Gastroesophageal sphincter (tissue), 4 donors: ENCODE data around the gene RPL14. TPM values are rescaled to one million over a fixed set of nuclear protein-coding genes. Genes with fewer than 3 reads are reported as not detected.

Experiments used
- ATAC-seq: fragments of 150-250 bp; one replicate; pipeline ENCODE4 v1.9.1; 2016; ENCODE audit warnings: mild to moderate bottlenecking, moderate library complexity
- H3K27ac ChIP-seq, 4 donors: fragments of 200-600 bp; sonication (generic) in 3 of 4; 1 replicate in 3 of 4; 2 replicates in 1 of 4; pipeline ENCODE4 v1.5.1; 2016 to 2019
- H3K27me3 ChIP-seq: fragments of 200-600 bp; sonication (generic); one replicate; pipeline ENCODE4 v1.5.1; 2019
- H3K36me3 ChIP-seq, 2 donors: fragments of 200-600 bp; sonication (generic); one replicate each; pipeline ENCODE4 v1.5.1; 2019; ENCODE audit warnings: control low read depth in 1 of 2
- H3K4me1 ChIP-seq, 3 donors: fragments of 200-600 bp; sonication (generic); 1 replicate in 2 of 3; 2 replicates in 1 of 3; pipeline ENCODE4 v1.5.1; 2016 to 2019; ENCODE audit warnings: control low read depth in 2 of 3
- H3K4me3 ChIP-seq, 2 donors: fragments of 200-600 bp; sonication (generic); one replicate each; pipeline ENCODE4 v1.5.1; 2019; ENCODE audit warnings: mild to moderate bottlenecking in 1 of 2, moderate library complexity in 1 of 2
- H3K9me3 ChIP-seq, 3 donors: fragments of 200-600 bp; sonication (generic); one replicate each; pipeline ENCODE4 v1.5.1; 2017 to 2019; ENCODE audit warnings: control low read depth in 2 of 3
- CTCF ChIP-seq, 4 experiments: fragments of 200-600 bp in 2 of 4; fragments of 450-650 bp in 2 of 4; sonication (generic) in 1 of 4; IDR thresholded peaks; one replicate each; pipeline ENCODE4 v1.5.1; 2017 to 2019; ENCODE audit warnings: antibody characterized with exemption in 4 of 4, mild to moderate bottlenecking in 2 of 4, moderate library complexity in 2 of 4
- EP300 ChIP-seq: sonication (generic); formaldehyde crosslinking; IDR thresholded peaks from one replicate; pipeline ENCODE4 v1.6.1; 2017; ENCODE audit warnings: antibody characterized with exemption, mild to moderate bottlenecking
- POLR2A ChIP-seq, 2 donors: fragments of 450-650 bp; IDR thresholded peaks; one replicate each; pipeline ENCODE4 v1.6.1; 2017; ENCODE audit warnings: antibody characterized with exemption in 2 of 2, mild to moderate bottlenecking in 2 of 2, moderate library complexity in 1 of 2
- POLR2AphosphoS5 ChIP-seq: sonication (generic); formaldehyde crosslinking; IDR thresholded peaks from one replicate; pipeline ENCODE4 v1.6.1; 2017; ENCODE audit warnings: antibody characterized with exemption
- WGBS, 2 donors: methylation state at CpG; one replicate each; pipeline ENCODE4 v1.1.5; 2018; ENCODE audit warnings: low coverage in 1 of 2; 5-methylcytosine and 5-hydroxymethylcytosine counted together
- total RNA-seq, 4 donors: library from RNA; depleted of rRNA; stranded (reverse); fragments of >200 nt; gene quantifications; one replicate each; pipeline ENCODE4 v1.1.0, GENCODE V29; 2016

The RPL14 gene
- total RNA-seq, 4 donors from 2014 or later = 339 to 470 (median 384) TPM

GRCh38 chr3:40477666-40478065 is 20.5 kb downstream of the RPL14 start:
- Histone ChIP-seq H3K36me3 (peaks cover 0 to 41% of the 10 kb centered on the region in 2 donors), H3K4me3 (peak overlapping the region; percentile 80), H3K27ac (peak overlapping the region in 1 of 4 donors; percentile 83), H3K4me1 (peaks cover 0 to 9% (median 6%) of the 10 kb centered on the region in 3 donors), H3K9me3 (no peaks in the 10 kb centered on the region), H3K27me3 (no peaks in the 10 kb centered on the region)
- WGBS, 2 donors = 33 to 53% methylated on average over 3 to 4 of the region's 4 CpGs
- TF ChIP-seq POLR2AphosphoS5 = no peak
- TF ChIP-seq POLR2A (IDR thresholded peaks at IDR 0.05) = no peak
- TF ChIP-seq CTCF (IDR thresholded peaks at IDR 0.05) = no peak
- no peak for TF ChIP-seq EP300
- no peak for ATAC-seq

- TF ChIP-seq CTCF (IDR thresholded peaks at IDR 0.05) (no peak), POLR2AphosphoS5 (no peak), EP300 (no peak), POLR2A (IDR thresholded peaks at IDR 0.05) (no peak)
- H3K36me3 ChIP-seq = peaks cover 0 to 76% of the 10 kb centered on the region in 2 donors
Measured at GRCh38 chr3:40487172-40487571, 30.0 kb downstream of the RPL14 start.

GRCh38 chr3:40490916-40491315 is 33.8 kb downstream of the RPL14 start:
- WGBS, 2 donors = 72 to 87% methylated on average over 4 to 5 of the region's 5 CpGs
- ATAC-seq = no peak
- H3K36me3 ChIP-seq = peaks cover 0 to 39% of the 10 kb centered on the region in 2 donors
- no peak overlapping the region for H3K4me3 ChIP-seq
- H3K27ac ChIP-seq = no peak overlapping the region
- H3K27me3 ChIP-seq = no peaks in the 10 kb centered on the region
- peaks cover 0 to 37% (median 0%) of the 10 kb centered on the region in 3 donors for H3K9me3 ChIP-seq
- H3K4me1 ChIP-seq = no peaks in the 10 kb centered on the region
- no peak for TF ChIP-seq POLR2AphosphoS5
- TF ChIP-seq POLR2A (IDR thresholded peaks at IDR 0.05) = no peak
- no peak for TF ChIP-seq CTCF (IDR thresholded peaks at IDR 0.05)

More at GRCh38 chr3:40487172-40487571, 30.0 kb downstream of the RPL14 start:
- ATAC-seq = no peak
- Histone ChIP-seq H3K4me3 (no peak overlapping the region), H3K4me1 (no peaks in the 10 kb centered on the region), H3K27ac (no peak overlapping the region), H3K9me3 (peaks cover 0 to 37% (median 0%) of the 10 kb centered on the region in 3 donors), H3K27me3 (no peaks in the 10 kb centered on the region)
- 87 to 94% methylated on average over 3 of the region's 3 CpGs for WGBS, 2 donors

- Histone ChIP-seq H3K27me3 (no peaks in the 10 kb centered on the region), H3K27ac (no peak overlapping the region), H3K36me3 (peaks cover 0 to 1% of the 10 kb centered on the region in 2 donors), H3K4me3 (no peak overlapping the region), H3K4me1 (no peaks in the 10 kb centered on the region), H3K9me3 (peaks cover 0 to under 1% (median 0%) of the 10 kb centered on the region in 3 donors)
- WGBS, 2 donors = 27% methylated on average over 2 of the region's 2 CpGs
- no peak for ATAC-seq
- TF ChIP-seq POLR2A (IDR thresholded peaks at IDR 0.05) (no peak), POLR2AphosphoS5 (no peak), CTCF (IDR thresholded peaks at IDR 0.05) (no peak), EP300 (no peak)
Measured at GRCh38 chr3:40494698-40495097, 37.6 kb downstream of the RPL14 start.

GRCh38 chr3:40497288-40497687 is 40.1 kb downstream of the RPL14 start:
- Histone ChIP-seq H3K27me3 (no peaks in the 10 kb centered on the region), H3K36me3 (no peaks in the 10 kb centered on the region), H3K4me3 (no peak overlapping the region), H3K27ac (no peak overlapping the region), H3K4me1 (no peaks in the 10 kb centered on the region), H3K9me3 (no peaks in the 10 kb centered on the region)
- TF ChIP-seq POLR2A (IDR thresholded peaks at IDR 0.05) (no peak), POLR2AphosphoS5 (no peak), CTCF (IDR thresholded peaks at IDR 0.05) (no peak), EP300 (no peak)
- no peak for ATAC-seq
- 90 to 100% methylated on average over 2 of the region's 2 CpGs for WGBS, 2 donors
